Body of pancreas (tissue), 4 donors: ENCODE measurements around the gene CLIC3.

Experiments
- CTCF ChIP-seq, 7 experiments: fragments of 450-650 bp in 4 of 7; fragments of 200-600 bp in 3 of 7; sonication (generic) in 3 of 7; IDR thresholded peaks; one replicate each; pipeline ENCODE4 v1.5.1; 2016 to 2019; ENCODE audit warnings: antibody characterized with exemption in 7 of 7
- POLR2A ChIP-seq, 3 donors: fragments of 450-650 bp; IDR thresholded peaks; one replicate each; pipeline ENCODE4 v1.6.1; 2016; ENCODE audit warnings: antibody characterized with exemption in 3 of 3, mild to moderate bottlenecking in 2 of 3

DNA sequence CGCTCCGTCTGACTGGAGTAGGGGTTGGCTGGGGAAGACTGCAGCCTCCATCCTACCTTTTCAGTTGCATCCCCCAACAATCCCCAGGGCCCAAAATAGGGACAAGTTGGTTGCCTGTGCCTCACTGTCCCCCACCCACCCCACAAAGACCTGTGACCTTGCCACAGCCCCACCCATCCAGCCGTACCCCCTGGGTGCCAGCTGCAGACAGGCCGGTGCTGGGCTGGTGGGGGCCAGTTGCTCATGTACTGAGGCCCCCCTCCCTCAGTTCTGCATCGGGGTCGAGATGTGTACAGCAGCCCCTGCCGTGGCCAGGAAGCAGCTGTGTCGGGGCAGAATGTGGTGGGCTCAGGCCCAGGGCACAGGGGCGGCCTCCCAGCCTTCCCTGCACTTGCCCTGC lies 13.2 kb downstream of the CLIC3 start:
- TF ChIP-seq CTCF (IDR thresholded peaks at IDR 0.05): no peak
- TF ChIP-seq POLR2A (IDR thresholded peaks at IDR 0.05): no peak
